ENCODE measurements around the gene CES3. TPM values are rescaled to one million over a fixed set of nuclear protein-coding genes. Genes with fewer than 3 reads are reported as not detected.

The CES3 gene
- polyA plus RNA-seq, 2 donors: 1.8 to 4.8 TPM

GRCh38 chr16:67019171-67019570, 58.1 kb downstream of the CES3 start:
- 82 to 84% methylated on average over 8 of the region's 8 CpGs for whole genome bisulfite sequencing, 2 donors
- Histone ChIP-seq H3K27me3 (ENCODE audit: control insufficient read depth in 1 of 2, insufficient read depth in 2 of 2, low read length in 2 of 2) (no peaks in the 10 kb centered on the region), H3K4me3 (ENCODE audit: low read depth in 1 of 2, low read length in 2 of 2) (no peak overlapping the region), H3K36me3 (ENCODE audit: control insufficient read depth in 2 of 2, insufficient read depth in 2 of 2, low read length in 1 of 2) (no peaks in the 10 kb centered on the region), H3K9me3 (ENCODE audit: control insufficient read depth in 2 of 2, insufficient read depth in 1 of 2, low read depth in 1 of 2, low read length in 1 of 2) (no peaks in the 10 kb centered on the region), H3K4me1 (ENCODE audit: control insufficient read depth in 2 of 2, insufficient read depth in 2 of 2, low read length in 1 of 2) (peaks cover 3 to 4% of the 10 kb centered on the region in 2 donors), H3K27ac (ENCODE audit: low read depth in 2 of 2, low read length in 1 of 2) (no peak overlapping the region)

- Histone ChIP-seq H3K36me3 (ENCODE audit: control insufficient read depth in 2 of 2, insufficient read depth in 2 of 2, low read length in 1 of 2) (no peaks in the 10 kb centered on the region), H3K27ac (ENCODE audit: low read depth in 2 of 2, low read length in 1 of 2) (no peak overlapping the region), H3K9me3 (ENCODE audit: control insufficient read depth in 2 of 2, insufficient read depth in 1 of 2, low read depth in 1 of 2, low read length in 1 of 2) (no peaks in the 10 kb centered on the region), H3K4me3 (ENCODE audit: low read depth in 1 of 2, low read length in 2 of 2) (no peak overlapping the region), H3K27me3 (ENCODE audit: control insufficient read depth in 1 of 2, insufficient read depth in 2 of 2, low read length in 2 of 2) (no peaks in the 10 kb centered on the region), H3K4me1 (ENCODE audit: control insufficient read depth in 2 of 2, insufficient read depth in 2 of 2, low read length in 1 of 2) (no peaks in the 10 kb centered on the region)
- WGBS, 2 donors: 83 to 85% methylated on average over 3 of the region's 3 CpGs
Measured at GRCh38 chr16:67021321-67021720, 60.3 kb downstream of the CES3 start.

GRCh38 chr16:67022531-67023214, 61.6 kb downstream of the CES3 start:
- no peaks in the 10 kb centered on the region for H3K27me3 ChIP-seq (ENCODE audit: control insufficient read depth in 1 of 2, insufficient read depth in 2 of 2, low read length in 2 of 2)
- no peaks in the 10 kb centered on the region for H3K4me1 ChIP-seq (ENCODE audit: control insufficient read depth in 2 of 2, insufficient read depth in 2 of 2, low read length in 1 of 2)
- H3K36me3 ChIP-seq (ENCODE audit: control insufficient read depth in 2 of 2, insufficient read depth in 2 of 2, low read length in 1 of 2): no peaks in the 10 kb centered on the region
- 58 to 72% methylated on average over 4 of the region's 4 CpGs for WGBS, 2 donors
- no peaks in the 10 kb centered on the region for H3K9me3 ChIP-seq (ENCODE audit: control insufficient read depth in 2 of 2, insufficient read depth in 1 of 2, low read depth in 1 of 2, low read length in 1 of 2)
- H3K4me3 ChIP-seq (ENCODE audit: low read depth in 1 of 2, low read length in 2 of 2): no peak overlapping the region
- no peak overlapping the region for H3K27ac ChIP-seq (ENCODE audit: low read depth in 2 of 2, low read length in 1 of 2)

GRCh38 chr16:67023689-67024088, 62.6 kb downstream of the CES3 start:
- 88 to 94% methylated on average over 1 of the region's 1 CpG for WGBS, 2 donors
- H3K4me3 ChIP-seq (ENCODE audit: low read depth in 1 of 2, low read length in 2 of 2): no peak overlapping the region
- H3K27me3 ChIP-seq (ENCODE audit: control insufficient read depth in 1 of 2, insufficient read depth in 2 of 2, low read length in 2 of 2): no peaks in the 10 kb centered on the region
- no peaks in the 10 kb centered on the region for H3K36me3 ChIP-seq (ENCODE audit: control insufficient read depth in 2 of 2, insufficient read depth in 2 of 2, low read length in 1 of 2)
- peaks cover 0 to under 1% of the 10 kb centered on the region in 2 donors for H3K4me1 ChIP-seq (ENCODE audit: control insufficient read depth in 2 of 2, insufficient read depth in 2 of 2, low read length in 1 of 2)
- no peak overlapping the region for H3K27ac ChIP-seq (ENCODE audit: low read depth in 2 of 2, low read length in 1 of 2)
- H3K9me3 ChIP-seq (ENCODE audit: control insufficient read depth in 2 of 2, insufficient read depth in 1 of 2, low read depth in 1 of 2, low read length in 1 of 2): no peaks in the 10 kb centered on the region

Other genes starting within 250 kb of the CES3 start
- 10 to 100 TPM; 34.5 to 41.3 TPM for gene DYNC1LI2, start 209.7 kb upstream of the CES3 start, polyA plus RNA-seq
- not detected for gene TERB1, start 159.7 kb upstream of the CES3 start, polyA plus RNA-seq
- gene NAE1, start 130.3 kb upstream of the CES3 start, polyA plus RNA-seq: 10 to 100 TPM; 22.2 to 32.0 TPM
- under 1 TPM in 1 of 2 donors, not detected in 1; 0.06 TPM for gene CA7, start 116.9 kb upstream of the CES3 start, polyA plus RNA-seq
- 1 to 10 TPM; 2.3 to 2.5 TPM for gene PDP2, start 80.8 kb upstream of the CES3 start, polyA plus RNA-seq
- 1 to 10 TPM; 6.1 to 6.5 TPM for gene CDH16, start 42.4 kb upstream of the CES3 start, polyA plus RNA-seq
- 100 to 1,000 TPM in 1 of 2 donors, 10 to 100 TPM in 1; 93.6 to 125 TPM for gene RRAD, start 35.7 kb upstream of the CES3 start, polyA plus RNA-seq
- 100 to 1,000 TPM; 139 to 266 TPM for gene CIAO2B, start 26.9 kb upstream of the CES3 start, polyA plus RNA-seq
- gene CES2, start 25.8 kb upstream of the CES3 start, polyA plus RNA-seq: 100 to 1,000 TPM; 120 to 128 TPM
- gene CES4A, start 27.3 kb downstream of the CES3 start, polyA plus RNA-seq: 10 to 100 TPM; 10.1 to 17.5 TPM
- gene CBFB, start 67.9 kb downstream of the CES3 start, polyA plus RNA-seq: 10 to 100 TPM; 15.3 to 17.0 TPM
- gene PHAF1, start 148.7 kb downstream of the CES3 start, polyA plus RNA-seq: 1 to 10 TPM; 8.8 to 9.9 TPM
- gene B3GNT9, start 189.7 kb downstream of the CES3 start, polyA plus RNA-seq: 1 to 10 TPM; 3.5 to 4.1 TPM
- gene TRADD, start 198.6 kb downstream of the CES3 start, polyA plus RNA-seq: 10 to 100 TPM; 21.8 to 27.3 TPM
- 10 to 100 TPM; 11.2 to 22.6 TPM for gene FBXL8, start 198.7 kb downstream of the CES3 start, polyA plus RNA-seq
- 10 to 100 TPM; 22.9 to 80.4 TPM for gene HSF4, start 203.5 kb downstream of the CES3 start, polyA plus RNA-seq
- gene NOL3, start 209.3 kb downstream of the CES3 start, polyA plus RNA-seq: 10 to 100 TPM; 36.7 to 59.0 TPM
- gene MATCAP1, start 222.7 kb downstream of the CES3 start, polyA plus RNA-seq: 10 to 100 TPM; 18.2 to 30.5 TPM
- gene EXOC3L1, start 228.9 kb downstream of the CES3 start, polyA plus RNA-seq: 1 to 10 TPM; 1.2 to 1.5 TPM
- gene E2F4, start 230.9 kb downstream of the CES3 start, polyA plus RNA-seq: 10 to 100 TPM; 49.1 to 53.0 TPM
- 10 to 100 TPM; 21.5 to 23.7 TPM for gene ELMO3, start 237.9 kb downstream of the CES3 start, polyA plus RNA-seq

Data from esophagus (tissue), 2 donors.